ENCODE measurements around the gene KRTAP19-2. TPM values are rescaled to one million over a fixed set of nuclear protein-coding genes. Genes with fewer than 3 reads are reported as not detected.

Gene KRTAP19-2
- total RNA-seq, 6 experiments from 2014 or later = not detected

GRCh38 chr21:30497065-30497464 is 9.8 kb upstream of the KRTAP19-2 start, which contains the start of gene KRTAP19-4:
KRTAP19-4 (minus strand) TSS chr21:30497165; CDS start chr21:30497110, 55 bp downstream.
- Histone ChIP-seq H3K9me3 (no peaks in the 10 kb centered on the region), H3K27ac (no peak within 1 kb of the TSS), H3K4me1 (no peaks in the 10 kb centered on the region), H3K27me3 (no peaks in the 10 kb centered on the region), H3K4me3 (no peak within 1 kb of the TSS), H3K36me3 (no peaks in the 10 kb centered on the region)
- no peak for DNase-seq
- WGBS (ENCODE audit: insufficient coverage, low coverage, low lambda C conversion rate, missing lambda C conversion rate) = 51% methylated on average over 4 of the region's 4 CpGs
- TF ChIP-seq CTCF (IDR thresholded peaks at IDR 0.05) = no peak
- no peak for TF ChIP-seq POLR2A (IDR thresholded peaks at IDR 0.05)
- intact Hi-C loops (cut with DNase I) = no loop called here
- no peak for ATAC-seq

- no peak for DNase-seq
- intact Hi-C loops (cut with DNase I) = no loop called here
- Histone ChIP-seq H3K36me3 (no peaks in the 10 kb centered on the region), H3K4me1 (no peaks in the 10 kb centered on the region), H3K27ac (no peak within 1 kb of the TSS), H3K27me3 (no peaks in the 10 kb centered on the region), H3K4me3 (no peak within 1 kb of the TSS), H3K9me3 (no peaks in the 10 kb centered on the region)
- no peak for ATAC-seq
- WGBS (ENCODE audit: insufficient coverage, low coverage, low lambda C conversion rate, missing lambda C conversion rate) = 59% methylated on average over 2 of the region's 2 CpGs
- no peak for TF ChIP-seq POLR2A (IDR thresholded peaks at IDR 0.05)
- TF ChIP-seq CTCF (IDR thresholded peaks at IDR 0.05) = no peak
Measured at GRCh38 chr21:30491963-30492428, 4.8 kb upstream of the KRTAP19-2 start, which contains the start of gene KRTAP19-3. KRTAP19-3 (minus strand) TSS chr21:30492013; CDS start chr21:30491957, 56 bp downstream.

GRCh38 chr21:30486180-30486579 is 1.1 kb downstream of the KRTAP19-2 start:
- TF ChIP-seq POLR2A (IDR thresholded peaks at IDR 0.05) = no peak
- no peak for TF ChIP-seq CTCF (IDR thresholded peaks at IDR 0.05)
- Histone ChIP-seq H3K9me3 (no peaks in the 10 kb centered on the region), H3K27me3 (no peaks in the 10 kb centered on the region), H3K27ac (no peak overlapping the region), H3K4me3 (no peak overlapping the region), H3K4me1 (no peaks in the 10 kb centered on the region), H3K36me3 (no peaks in the 10 kb centered on the region)
- intact Hi-C loops (cut with DNase I) = no loop called here
- no peak for ATAC-seq
- DNase-seq = no peak
- 0% methylated on average over 1 of the region's 2 CpGs for WGBS (ENCODE audit: insufficient coverage, low coverage, low lambda C conversion rate, missing lambda C conversion rate)

GRCh38 chr21:30482130-30482529 is 5.1 kb downstream of the KRTAP19-2 start:
- no peaks in the 10 kb centered on the region for H3K9me3 ChIP-seq
- ATAC-seq = no peak
- no peak for TF ChIP-seq POLR2A (IDR thresholded peaks at IDR 0.05)
- no peak for TF ChIP-seq CTCF (IDR thresholded peaks at IDR 0.05)
- H3K27me3 ChIP-seq = no peaks in the 10 kb centered on the region
- no peak overlapping the region for H3K4me3 ChIP-seq
- no peak overlapping the region for H3K27ac ChIP-seq
- WGBS (ENCODE audit: insufficient coverage, low coverage, low lambda C conversion rate, missing lambda C conversion rate) = 31% methylated on average over 2 of the region's 2 CpGs
- no peak for DNase-seq
- H3K36me3 ChIP-seq = no peaks in the 10 kb centered on the region
- no peaks in the 10 kb centered on the region for H3K4me1 ChIP-seq
- intact Hi-C loops (cut with DNase I) = no loop called here

- 29% methylated on average over 1 of the region's 7 CpGs for WGBS (ENCODE audit: insufficient coverage, low coverage, low lambda C conversion rate, missing lambda C conversion rate)
- no peak for TF ChIP-seq CTCF (IDR thresholded peaks at IDR 0.05)
- no peak for TF ChIP-seq POLR2A (IDR thresholded peaks at IDR 0.05)
- intact Hi-C loops (cut with DNase I) = no loop called here
Measured at GRCh38 chr21:30480145-30480544, 7.1 kb downstream of the KRTAP19-2 start, which contains the start of gene KRTAP19-1. KRTAP19-1 (minus strand) TSS chr21:30480367; CDS start chr21:30480317, 50 bp downstream.

More at GRCh38 chr21:30480145-30480544, 7.1 kb downstream of the KRTAP19-2 start, which contains the start of gene KRTAP19-1:
- Histone ChIP-seq H3K27ac (no peak within 1 kb of the TSS), H3K36me3 (no peaks in the 10 kb centered on the region), H3K4me1 (no peaks in the 10 kb centered on the region), H3K27me3 (no peaks in the 10 kb centered on the region), H3K4me3 (no peak within 1 kb of the TSS), H3K9me3 (no peaks in the 10 kb centered on the region)
- ATAC-seq = no peak
- DNase-seq = no peak

Measured in right lobe of liver (tissue), 6 donors.